ENCODE data around the gene CDH13.

DNA sequence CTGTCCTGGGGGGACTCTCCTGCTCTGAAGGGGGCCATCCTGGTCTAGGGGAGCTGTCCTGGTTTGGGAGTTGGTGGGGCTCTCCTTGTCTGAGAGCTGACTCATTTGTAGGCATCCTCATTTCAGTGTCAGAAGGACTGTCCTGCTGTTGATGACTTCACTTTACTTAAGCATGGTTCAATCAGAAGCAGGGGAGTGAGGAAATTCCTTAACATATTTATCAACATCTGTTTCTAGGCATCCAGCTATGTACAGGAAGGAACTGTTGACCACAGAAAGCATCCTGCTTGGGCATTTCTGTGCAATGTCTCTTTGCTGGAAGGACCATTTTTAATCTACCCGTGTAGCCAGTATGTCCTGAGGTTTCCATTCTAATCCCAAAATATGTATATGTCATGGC is 678.3 kb downstream of the CDH13 start:
- TF ChIP-seq SNAI2 (CRISPR knock-in tag; IDR thresholded peaks at IDR 0.05), result no peak
- no peak for TF ChIP-seq RARB (CRISPR knock-in tag; IDR thresholded peaks at IDR 0.05)
- no peak for TF ChIP-seq ARNTL (CRISPR knock-in tag; IDR thresholded peaks at IDR 0.05; ENCODE audit: borderline replicate concordance, low read depth)
- no peak for TF ChIP-seq ZNF8 (CRISPR knock-in tag; IDR thresholded peaks at IDR 0.05)
- no peak for TF ChIP-seq CSDC2 (CRISPR knock-in tag; IDR thresholded peaks at IDR 0.05)
- TF ChIP-seq, protein P1, sequence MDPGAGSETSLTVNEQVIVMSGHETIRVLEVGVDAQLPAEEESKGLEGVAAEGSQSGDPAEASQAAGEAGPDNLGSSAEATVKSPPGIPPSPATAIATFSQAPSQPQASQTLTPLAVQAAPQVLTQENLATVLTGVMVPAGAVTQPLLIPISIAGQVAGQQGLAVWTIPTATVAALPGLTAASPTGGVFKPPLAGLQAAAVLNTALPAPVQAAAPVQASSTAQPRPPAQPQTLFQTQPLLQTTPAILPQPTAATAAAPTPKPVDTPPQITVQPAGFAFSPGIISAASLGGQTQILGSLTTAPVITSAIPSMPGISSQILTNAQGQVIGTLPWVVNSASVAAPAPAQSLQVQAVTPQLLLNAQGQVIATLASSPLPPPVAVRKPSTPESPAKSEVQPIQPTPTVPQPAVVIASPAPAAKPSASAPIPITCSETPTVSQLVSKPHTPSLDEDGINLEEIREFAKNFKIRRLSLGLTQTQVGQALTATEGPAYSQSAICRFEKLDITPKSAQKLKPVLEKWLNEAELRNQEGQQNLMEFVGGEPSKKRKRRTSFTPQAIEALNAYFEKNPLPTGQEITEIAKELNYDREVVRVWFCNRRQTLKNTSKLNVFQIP (CRISPR knock-in tag; IDR thresholded peaks at IDR 0.05; ENCODE audit: borderline replicate concordance, low read depth), result no peak

Data from SK-N-SH treated with all-trans-retinoic acid at 6 μM for 48 hours (cell line).